Right forelimb (tissue), 1 donor: ENCODE data around the gene GSN.

Experiments used
- DNase-seq: peaks from one replicate; pipeline ENCODE4 v3.0.0-alpha.2; 2018

GSN gene

GRCh38 chr9:121323449-121324151 lies 55.6 kb downstream of the GSN start:
- no peak for DNase-seq

GRCh38 chr9:121324316-121324715 lies 56.4 kb downstream of the GSN start:
- DNase-seq = no peak

GRCh38 chr9:121324755-121325154 lies 56.8 kb downstream of the GSN start:
- no peak for DNase-seq

- no peak for DNase-seq
These were observed 57.4 kb downstream of the GSN start for GRCh38 chr9:121325387-121325786.

GRCh38 chr9:121326130-121326838 lies 58.3 kb downstream of the GSN start:
- peak; percentile 84 for DNase-seq

GRCh38 chr9:121326901-121327613 lies 59.1 kb downstream of the GSN start:
- no peak for DNase-seq

- DNase-seq = no peak
These were observed 60.5 kb downstream of the GSN start for GRCh38 chr9:121328476-121328875.

- DNase-seq = no peak
These were observed 61.1 kb downstream of the GSN start for GRCh38 chr9:121328876-121329681.

- no peak for DNase-seq
These were observed 63.6 kb downstream of the GSN start for GRCh38 chr9:121331549-121331948.

GRCh38 chr9:121331992-121332685 lies 64.2 kb downstream of the GSN start:
- DNase-seq = no peak

GRCh38 chr9:121333950-121334773 lies 66.2 kb downstream of the GSN start:
- no peak for DNase-seq

GRCh38 chr9:121336665-121337064 lies 68.7 kb downstream of the GSN start:
- no peak for DNase-seq

GRCh38 chr9:121339437-121339836 lies 71.5 kb downstream of the GSN start:
- no peak for DNase-seq

GRCh38 chr9:121340676-121341392 lies 72.9 kb downstream of the GSN start:
- DNase-seq = no peak

- no peak for DNase-seq
These were observed 76.2 kb downstream of the GSN start for GRCh38 chr9:121344184-121344583.

GRCh38 chr9:121345070-121345469 lies 77.1 kb downstream of the GSN start:
- no peak for DNase-seq

- DNase-seq = no peak
These were observed 80.3 kb downstream of the GSN start for GRCh38 chr9:121348221-121348620.

- DNase-seq = no peak
These were observed 81.0 kb downstream of the GSN start for GRCh38 chr9:121349009-121349408.

GRCh38 chr9:121350036-121350435 lies 82.1 kb downstream of the GSN start:
- DNase-seq = no peak

GRCh38 chr9:121350993-121351561 lies 83.1 kb downstream of the GSN start:
- DNase-seq = peak; percentile 88
